OCI-LY7 (cell line): ENCODE measurements around the gene LY6G5C.

Experiments used
- CTCF ChIP-seq: fragments of 200-600 bp; sonication (generic); conservative IDR thresholded peaks from 2 replicates; pipeline ENCODE4 v1.5.1; 2014; ENCODE audit warnings: mild to moderate bottlenecking, antibody characterized with exemption, low read length, moderate library complexity, mixed read lengths
- EZH2phosphoT487 ChIP-seq: fragments of 200-600 bp; sonication (generic); IDR thresholded peaks from 2 replicates; pipeline ENCODE4 v1.6.1; 2018; ENCODE audit warnings: low read depth, borderline replicate concordance, mild to moderate bottlenecking, mixed run types, antibody characterized with exemption, low read length, moderate library complexity, mixed read lengths

- no peak for TF ChIP-seq CTCF
- no peak for TF ChIP-seq EZH2phosphoT487
Measured at GRCh38 chr6:31686483-31686882, 5.6 kb upstream of the LY6G5C start.
